ENCODE data around the gene WDR44.

DNA sequence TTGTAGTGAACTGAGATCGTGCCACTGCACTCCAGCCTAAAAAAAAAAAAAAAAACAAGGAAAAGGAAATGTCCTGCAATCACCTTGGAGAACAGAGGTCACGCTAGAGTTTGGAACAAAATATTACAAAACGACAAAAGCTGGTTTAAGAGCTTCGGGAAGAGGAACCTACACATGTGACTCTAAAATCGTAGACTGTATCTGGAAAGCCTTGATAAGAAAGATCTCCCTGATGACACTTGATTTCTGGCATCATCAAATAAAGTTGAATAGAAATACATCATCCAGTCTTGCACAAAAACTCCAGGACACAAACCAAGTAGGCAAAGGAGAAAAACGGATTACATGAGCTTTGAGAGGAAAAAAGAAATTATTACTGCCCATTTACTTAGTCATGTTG lies 118.6 kb downstream of the WDR44 start:
- no peak for TF ChIP-seq GATA2 (IDR thresholded peaks at IDR 0.05; ENCODE audit: low read depth, low read length)
- TF ChIP-seq GATA3 (IDR thresholded peaks at IDR 0.05; ENCODE audit: low read depth, low read length): no peak

All from SH-SY5Y (cell line).